Esophagus muscularis mucosa (tissue), 4 donors: ENCODE data around the gene OBI1. TPM values are rescaled to one million over a fixed set of nuclear protein-coding genes. Genes with fewer than 3 reads are reported as not detected.

Experiments used
- DNase-seq: peaks from one replicate; pipeline ENCODE4 v3.0.0-alpha.2; 2017; ENCODE audit errors: extremely low spot score
- H3K27ac ChIP-seq, 4 donors: fragments of 200-600 bp; sonication (generic); replicated peaks in 1 of 4; 1 replicate in 3 of 4; 2 replicates in 1 of 4; pipeline ENCODE4 v1.5.1; 2016 to 2019; ENCODE audit warnings: mild to moderate bottlenecking in 1 of 4
- H3K27me3 ChIP-seq, 4 donors: fragments of 200-600 bp; sonication (generic); one replicate each; pipeline versions ENCODE4 v1.5.1 to v1.6.0; 2016 to 2019
- H3K36me3 ChIP-seq, 4 donors: fragments of 200-600 bp; sonication (generic); one replicate each; pipeline ENCODE4 v1.5.1; 2016 to 2019
- H3K4me1 ChIP-seq, 4 donors: fragments of 200-600 bp; sonication (generic); one replicate each; pipeline ENCODE4 v1.5.1; 2016 to 2019
- H3K4me3 ChIP-seq, 4 donors: fragments of 200-600 bp; sonication (generic); 1 replicate in 2 of 4; 2 replicates in 2 of 4; pipeline ENCODE4 v1.5.1; 2016 to 2019; ENCODE audit warnings: mild to moderate bottlenecking in 4 of 4, moderate library complexity in 1 of 4
- H3K9me3 ChIP-seq, 4 donors: fragments of 200-600 bp; sonication (generic); 1 replicate in 3 of 4; 2 replicates in 1 of 4; pipeline ENCODE4 v1.5.1; 2016 to 2019
- EP300 ChIP-seq: sonication (generic); formaldehyde crosslinking; IDR thresholded peaks from one replicate; pipeline ENCODE4 v1.6.1; 2017; ENCODE audit warnings: antibody characterized with exemption
- POLR2A ChIP-seq: fragments of 450-650 bp; IDR thresholded peaks from one replicate; pipeline ENCODE4 v1.6.1; 2017; ENCODE audit warnings: antibody characterized with exemption, moderate library complexity, mild to moderate bottlenecking, low read depth
- POLR2AphosphoS5 ChIP-seq, 2 donors: sonication (generic); formaldehyde crosslinking; IDR thresholded peaks; one replicate each; pipeline ENCODE4 v1.6.1; 2017; ENCODE audit warnings: antibody characterized with exemption in 2 of 2
- WGBS: methylation state at CpG from one replicate; pipeline ENCODE4 v1.1.5; 2018; 5-methylcytosine and 5-hydroxymethylcytosine counted together
- intact Hi-C: fragments of 100-400 bp; cut with DNase I; formaldehyde crosslinking; loops from one replicate; pipeline ENCODE4 v1.15.1; 2023
- total RNA-seq, 4 donors: library from RNA; depleted of rRNA; stranded (reverse); fragments of >200 nt; gene quantifications; one replicate each; pipeline versions ENCODE4 v1.1.0 to v1.2.1, GENCODE V29; 2016
- TF ChIP-seq, protein P1 (sequence below), 3 experiments: fragments of 200-600 bp in 2 of 3; fragments of 450-650 bp in 1 of 3; sonication (generic) in 2 of 3; IDR thresholded peaks; one replicate each; pipeline ENCODE4 v1.5.1; 2017 to 2019; ENCODE audit warnings: antibody characterized with exemption in 3 of 3, mild to moderate bottlenecking in 2 of 3, moderate library complexity in 1 of 3

The OBI1 gene
- total RNA-seq, 4 donors from 2014 or later = 8.3 to 13.3 (median 10.5) TPM

DNA sequence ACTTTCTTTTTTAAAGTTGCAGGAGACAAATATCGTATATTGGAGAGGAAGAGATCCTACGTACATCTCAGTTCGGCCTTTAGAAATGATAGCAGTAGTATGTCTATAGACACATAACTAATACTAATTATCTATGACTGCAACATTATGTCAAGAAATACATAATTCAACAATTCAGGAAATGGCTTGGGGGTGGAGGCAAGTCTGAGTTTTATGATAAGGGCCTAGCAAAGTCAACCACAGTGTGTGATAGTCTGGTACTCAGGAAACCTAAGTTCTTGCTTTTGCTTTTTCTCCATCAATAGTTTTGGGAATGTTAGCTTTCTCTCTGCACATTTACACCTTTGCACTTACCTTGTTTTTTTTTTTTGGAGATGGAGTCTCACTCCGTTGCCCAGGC is 27.5 kb upstream of the OBI1 start:
- TF ChIP-seq POLR2A (no peak), POLR2AphosphoS5 (IDR thresholded peaks at IDR 0.05) (no peak), EP300 (no peak)
- TF ChIP-seq, protein P1, sequence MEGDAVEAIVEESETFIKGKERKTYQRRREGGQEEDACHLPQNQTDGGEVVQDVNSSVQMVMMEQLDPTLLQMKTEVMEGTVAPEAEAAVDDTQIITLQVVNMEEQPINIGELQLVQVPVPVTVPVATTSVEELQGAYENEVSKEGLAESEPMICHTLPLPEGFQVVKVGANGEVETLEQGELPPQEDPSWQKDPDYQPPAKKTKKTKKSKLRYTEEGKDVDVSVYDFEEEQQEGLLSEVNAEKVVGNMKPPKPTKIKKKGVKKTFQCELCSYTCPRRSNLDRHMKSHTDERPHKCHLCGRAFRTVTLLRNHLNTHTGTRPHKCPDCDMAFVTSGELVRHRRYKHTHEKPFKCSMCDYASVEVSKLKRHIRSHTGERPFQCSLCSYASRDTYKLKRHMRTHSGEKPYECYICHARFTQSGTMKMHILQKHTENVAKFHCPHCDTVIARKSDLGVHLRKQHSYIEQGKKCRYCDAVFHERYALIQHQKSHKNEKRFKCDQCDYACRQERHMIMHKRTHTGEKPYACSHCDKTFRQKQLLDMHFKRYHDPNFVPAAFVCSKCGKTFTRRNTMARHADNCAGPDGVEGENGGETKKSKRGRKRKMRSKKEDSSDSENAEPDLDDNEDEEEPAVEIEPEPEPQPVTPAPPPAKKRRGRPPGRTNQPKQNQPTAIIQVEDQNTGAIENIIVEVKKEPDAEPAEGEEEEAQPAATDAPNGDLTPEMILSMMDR (IDR thresholded peaks at IDR 0.05) = no peak
- Histone ChIP-seq H3K4me1 (no peaks in the 10 kb centered on the region), H3K4me3 (no peak overlapping the region), H3K27me3 (peaks cover 0 to 12% (median 0%) of the 10 kb centered on the region in 4 donors), H3K36me3 (no peaks in the 10 kb centered on the region), H3K27ac (no peak overlapping the region), H3K9me3 (peaks cover 0 to 3% (median 0%) of the 10 kb centered on the region in 4 donors)
- no peak for DNase-seq
- WGBS = 93% methylated on average over 4 of the region's 4 CpGs
- intact Hi-C loops = no loop called here

DNA sequence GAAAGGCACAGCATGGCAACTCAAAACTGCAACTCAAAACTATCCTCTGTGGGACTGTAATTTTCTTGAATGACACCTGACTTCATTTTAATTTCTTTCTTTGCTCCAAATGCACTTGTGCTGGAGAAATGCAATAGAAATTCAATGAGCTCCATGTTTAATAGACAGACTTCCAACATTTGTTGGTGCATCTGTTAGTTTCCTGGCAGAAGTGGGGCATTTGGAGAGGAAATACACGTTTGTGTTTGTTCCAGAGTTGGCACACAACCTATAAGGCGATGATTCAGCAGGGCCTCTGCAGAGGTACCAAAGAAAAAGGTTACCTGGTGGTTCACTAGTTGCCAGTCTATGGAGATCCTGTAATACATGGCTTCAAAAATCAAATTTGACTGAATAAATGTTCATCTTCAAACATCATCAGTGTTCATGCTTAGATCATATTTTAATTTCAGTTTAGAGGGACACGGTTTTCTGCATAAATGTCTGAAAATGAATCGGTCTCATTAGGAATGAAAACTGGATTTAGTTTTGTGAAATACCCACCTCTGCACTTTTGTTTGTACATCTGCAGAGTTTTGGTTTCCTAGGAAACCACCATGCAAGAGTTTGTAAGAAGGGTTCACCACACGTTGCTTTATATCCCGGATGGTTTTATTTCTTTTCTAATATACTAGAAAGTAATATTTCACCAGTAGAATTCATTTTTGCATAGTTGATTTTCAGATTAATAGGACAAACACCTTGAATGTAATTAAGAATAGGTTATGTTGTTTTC is 21.8 kb upstream of the OBI1 start:
- no peaks in the 10 kb centered on the region for H3K4me1 ChIP-seq
- H3K36me3 ChIP-seq = no peaks in the 10 kb centered on the region
- no peaks in the 10 kb centered on the region for H3K27me3 ChIP-seq
- intact Hi-C loops = no loop called here
- no peak for DNase-seq
- no peak overlapping the region for H3K4me3 ChIP-seq
- H3K27ac ChIP-seq = no peak overlapping the region
- whole genome bisulfite sequencing = 43% methylated on average over 6 of the region's 6 CpGs
- H3K9me3 ChIP-seq = peaks cover 0 to 3% (median 0%) of the 10 kb centered on the region in 4 donors
- TF ChIP-seq POLR2A (no peak), EP300 (no peak), POLR2AphosphoS5 (IDR thresholded peaks at IDR 0.05) (no peak)
- TF ChIP-seq, protein P1 (IDR thresholded peaks at IDR 0.05) = no peak

DNA sequence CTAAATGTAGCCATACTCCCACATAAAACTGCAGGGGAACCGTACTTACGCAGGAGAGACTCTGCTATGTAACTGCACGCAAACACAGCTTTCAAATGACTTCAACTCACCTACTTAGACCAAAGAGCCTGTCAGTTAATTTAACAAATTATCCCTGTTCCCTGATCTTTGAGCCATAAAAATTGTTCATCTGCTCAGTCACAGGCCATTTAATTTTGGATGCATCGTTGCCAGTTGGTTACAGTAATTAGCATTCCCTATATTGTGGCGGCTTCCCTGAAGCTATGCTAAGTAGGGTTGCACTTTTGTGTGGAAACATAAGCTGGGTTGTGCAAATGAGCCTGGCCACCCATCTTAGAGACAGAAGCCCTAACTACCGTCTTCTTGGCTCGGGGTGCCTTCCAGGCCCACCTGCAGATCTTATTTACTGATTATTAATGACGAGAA is 21.2 kb upstream of the OBI1 start:
- DNase-seq = no peak
- H3K9me3 ChIP-seq = peaks cover 0 to 3% (median 0%) of the 10 kb centered on the region in 4 donors
- H3K4me3 ChIP-seq = no peak overlapping the region
- peaks cover 0 to 2% (median 0%) of the 10 kb centered on the region in 4 donors for H3K27me3 ChIP-seq
- intact Hi-C loops = no loop called here
- H3K27ac ChIP-seq = no peak overlapping the region
- no peaks in the 10 kb centered on the region for H3K4me1 ChIP-seq
- 71% methylated on average over 8 of the region's 8 CpGs for WGBS
- H3K36me3 ChIP-seq = no peaks in the 10 kb centered on the region
- TF ChIP-seq, protein P1 (IDR thresholded peaks at IDR 0.05) = no peak
- no peak for TF ChIP-seq EP300
- no peak for TF ChIP-seq POLR2AphosphoS5 (IDR thresholded peaks at IDR 0.05)
- TF ChIP-seq POLR2A = no peak

DNA sequence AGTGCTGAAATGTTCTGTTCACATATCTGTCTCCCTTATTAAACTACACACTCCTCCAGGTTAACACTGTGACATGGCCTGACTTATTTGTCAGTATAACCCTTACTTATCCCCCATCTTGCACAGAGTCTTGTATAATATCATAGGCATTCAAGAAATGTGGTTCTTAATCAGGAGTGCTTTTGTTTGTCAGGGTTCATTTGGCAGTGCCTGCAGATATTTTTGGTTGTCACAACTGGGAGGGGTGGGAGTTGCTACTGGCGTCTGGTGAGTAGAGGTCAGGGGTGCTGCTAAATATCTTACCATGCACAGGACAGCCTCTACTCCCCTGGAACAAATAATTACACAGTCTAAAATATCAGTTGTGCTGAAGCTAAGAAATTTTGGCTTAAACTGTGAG is 20.4 kb upstream of the OBI1 start:
- no peak for DNase-seq
- intact Hi-C loops = no loop called here
- 44% methylated on average over 1 of the region's 1 CpG for WGBS

More for the DNA sequence above, 20.4 kb upstream of the OBI1 start:
- Histone ChIP-seq H3K27ac (no peak overlapping the region), H3K36me3 (no peaks in the 10 kb centered on the region), H3K9me3 (peaks cover 0 to 3% (median 0%) of the 10 kb centered on the region in 4 donors), H3K27me3 (peaks cover 0 to 8% (median 0%) of the 10 kb centered on the region in 4 donors), H3K4me1 (no peaks in the 10 kb centered on the region), H3K4me3 (no peak overlapping the region)
- TF ChIP-seq POLR2AphosphoS5 (IDR thresholded peaks at IDR 0.05) = no peak
- TF ChIP-seq POLR2A = no peak
- TF ChIP-seq, protein P1 (IDR thresholded peaks at IDR 0.05) = no peak
- TF ChIP-seq EP300 = no peak
